ENCODE data around the gene ZDHHC3.

DNA sequence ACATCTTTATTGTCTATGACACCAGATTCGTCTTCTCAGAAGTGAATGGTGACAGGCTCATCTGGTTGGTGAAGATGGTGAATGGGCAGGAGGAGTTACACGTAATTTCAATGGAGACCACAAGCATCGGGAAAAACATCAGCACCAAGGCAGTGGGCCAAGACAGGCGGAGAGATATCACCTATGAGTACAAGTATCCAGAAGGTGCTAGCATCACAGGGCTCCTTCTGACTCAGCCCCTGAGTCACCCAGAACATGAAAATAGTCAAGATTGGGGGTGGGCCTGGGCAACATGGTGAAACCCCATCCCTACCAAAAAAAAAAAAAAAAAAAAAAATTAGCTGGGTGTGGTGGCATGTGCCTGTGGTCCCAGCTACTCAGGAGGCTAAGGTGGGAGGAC lies 69.0 kb downstream of the ZDHHC3 start:
- TF ChIP-seq, protein P1, sequence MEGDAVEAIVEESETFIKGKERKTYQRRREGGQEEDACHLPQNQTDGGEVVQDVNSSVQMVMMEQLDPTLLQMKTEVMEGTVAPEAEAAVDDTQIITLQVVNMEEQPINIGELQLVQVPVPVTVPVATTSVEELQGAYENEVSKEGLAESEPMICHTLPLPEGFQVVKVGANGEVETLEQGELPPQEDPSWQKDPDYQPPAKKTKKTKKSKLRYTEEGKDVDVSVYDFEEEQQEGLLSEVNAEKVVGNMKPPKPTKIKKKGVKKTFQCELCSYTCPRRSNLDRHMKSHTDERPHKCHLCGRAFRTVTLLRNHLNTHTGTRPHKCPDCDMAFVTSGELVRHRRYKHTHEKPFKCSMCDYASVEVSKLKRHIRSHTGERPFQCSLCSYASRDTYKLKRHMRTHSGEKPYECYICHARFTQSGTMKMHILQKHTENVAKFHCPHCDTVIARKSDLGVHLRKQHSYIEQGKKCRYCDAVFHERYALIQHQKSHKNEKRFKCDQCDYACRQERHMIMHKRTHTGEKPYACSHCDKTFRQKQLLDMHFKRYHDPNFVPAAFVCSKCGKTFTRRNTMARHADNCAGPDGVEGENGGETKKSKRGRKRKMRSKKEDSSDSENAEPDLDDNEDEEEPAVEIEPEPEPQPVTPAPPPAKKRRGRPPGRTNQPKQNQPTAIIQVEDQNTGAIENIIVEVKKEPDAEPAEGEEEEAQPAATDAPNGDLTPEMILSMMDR (IDR thresholded peaks at IDR 0.05; ENCODE audit: borderline replicate concordance, extremely low read depth, low read length, poor library complexity, severe bottlenecking), result no peak
- no peak for TF ChIP-seq EZH2 (IDR thresholded peaks at IDR 0.05; ENCODE audit: borderline replicate concordance, low read depth, low read length, severe bottlenecking)

Measured in DND-41 (cell line).